ENCODE data around the gene GPR4. TPM values are rescaled to one million over a fixed set of nuclear protein-coding genes. Genes with fewer than 3 reads are reported as not detected.

GPR4 gene
- total and polyA plus RNA-seq, 2 of the 8 experiments (the other 6 are each of a cell fraction or from before 2014, with no cell fraction given): 0.19 to 0.39 TPM

DNA sequence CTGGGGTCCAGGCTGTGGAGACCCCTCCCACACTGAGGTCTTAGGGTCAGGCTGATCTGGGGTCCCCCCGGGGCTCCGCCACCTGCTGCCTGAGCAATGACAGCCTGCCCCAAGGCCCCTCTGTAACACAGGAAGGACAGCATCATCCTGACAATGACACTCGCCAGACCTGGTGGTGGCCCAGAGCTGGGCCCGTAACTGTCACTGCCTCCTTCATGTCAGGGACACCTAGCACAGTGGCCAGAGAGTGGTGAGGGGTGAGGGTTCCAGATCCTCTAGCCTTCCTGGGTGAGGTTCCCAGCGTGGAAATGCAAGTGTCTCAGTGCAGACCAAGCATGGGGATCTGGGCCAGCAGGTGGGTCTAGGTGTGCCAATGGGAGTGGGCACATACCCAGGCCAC lies 45.2 kb downstream of the GPR4 start:
- Histone ChIP-seq H2BK15ac (ENCODE audit: low read length) (no peak overlapping the region), H2AK5ac (ENCODE audit: low read depth, low read length) (peak overlapping the region; percentile 44; the same call in 1 of the 2 replicates), H3K56ac (replicated peaks; ENCODE audit: insufficient read length, low read depth, low read length) (no peak overlapping the region), H3K4me3 (ENCODE audit: extremely low read depth in 1 of 4, insufficient read depth in 2 of 4, low read depth in 3 of 4, low read length in 4 of 4) (no peak overlapping the region), H3K23ac (ENCODE audit: insufficient read length) (no peak overlapping the region), H2BK5ac (ENCODE audit: low read depth, low read length) (no peak overlapping the region), H3K79me2 (ENCODE audit: control insufficient read depth in 1 of 2, insufficient read depth in 2 of 2, low read length in 2 of 2) (no peaks in the 10 kb centered on the region), H3K79me1 (ENCODE audit: low read depth, low read length) (no peaks in the 10 kb centered on the region), H3K18ac (ENCODE audit: extremely low read depth, low read length) (no peak overlapping the region), H3K23me2 (ENCODE audit: low read depth, low read length) (no peaks in the 10 kb centered on the region), H3K36me3 (ENCODE audit: control insufficient read depth in 2 of 4, insufficient read depth in 4 of 4, low read length in 3 of 4) (no peaks in the 10 kb centered on the region), H3K4me2 (ENCODE audit: insufficient read depth in 1 of 2, low read depth in 2 of 2, low read length in 2 of 2) (no peak overlapping the region), H4K5ac (ENCODE audit: insufficient read length, low read depth, low read length) (no peak overlapping the region), H4K20me1 (replicated peaks in 1 of 2; ENCODE audit: control insufficient read depth in 1 of 2, insufficient read depth in 2 of 2, low read length in 2 of 2) (peaks cover 0 to 3% of the 10 kb centered on the region in 2 experiments), H3K9me3 (ENCODE audit: insufficient read depth in 2 of 2, low read depth in 1 of 2, low read length in 1 of 2) (no peaks in the 10 kb centered on the region), H2BK20ac (ENCODE audit: low read length) (0 out of 2 replicates have a peak overlapping the region, but pooled peaks have one; percentile 72), H4K91ac (replicated peaks; ENCODE audit: insufficient read length, low read length) (no peak overlapping the region), H2BK120ac (replicated peaks; ENCODE audit: low read depth, low read length) (no peak overlapping the region), H2AFZ (ENCODE audit: low read length) (no peak overlapping the region), H3K9ac (replicated peaks in 1 of 4; ENCODE audit: extremely low read depth in 1 of 4, low read depth in 3 of 4, low read length in 3 of 4) (no peak overlapping the region), H3K4ac (replicated peaks; ENCODE audit: insufficient read length, low read depth, low read length) (no peak overlapping the region), H3K27me3 (replicated peaks in 1 of 4; ENCODE audit: control insufficient read depth in 3 of 4, extremely low read depth in 1 of 4, insufficient read depth in 3 of 4, low read length in 3 of 4) (no peaks in the 10 kb centered on the region), H4K8ac (ENCODE audit: extremely low read depth, insufficient read depth, low read length) (no peak overlapping the region), H2BK12ac (ENCODE audit: low read depth, low read length) (0 out of 2 replicates have a peak overlapping the region, but pooled peaks have one; percentile 27), H3K4me1 (replicated peaks in 1 of 4; ENCODE audit: control insufficient read depth in 3 of 4, insufficient read depth in 4 of 4, low read length in 3 of 4) (peaks cover 0 to 6% (median 5%) of the 10 kb centered on the region in 4 experiments; a peak in 6 of 7 replicates), H3K14ac (ENCODE audit: insufficient read length) (no peak overlapping the region), H3K27ac (ENCODE audit: low read depth, low read length) (no peak overlapping the region)
- DNase-seq (ENCODE audit: low read depth in 1 of 2, low spot score in 2 of 2) (no peak), FAIRE-seq (no peak)
- ChIA-PET CTCF (ENCODE audit: partially characterized antibody) (interaction anchor here (0.7 to 7.7 kb wide), 17 partner anchors 11 to 85 kb away, joined by 3 to 79 read pairs (median 7); partner anchors contain the start of gene EML2), POLR2A (ENCODE audit: partially characterized antibody) (interaction anchor here (1.4 to 2.1 kb wide), 4 partner anchors 29 to 62 kb away, joined by 3 to 14 read pairs (median 6); no protein-coding TSS in a partner anchor)
- TF ChIP-seq, protein P1, sequence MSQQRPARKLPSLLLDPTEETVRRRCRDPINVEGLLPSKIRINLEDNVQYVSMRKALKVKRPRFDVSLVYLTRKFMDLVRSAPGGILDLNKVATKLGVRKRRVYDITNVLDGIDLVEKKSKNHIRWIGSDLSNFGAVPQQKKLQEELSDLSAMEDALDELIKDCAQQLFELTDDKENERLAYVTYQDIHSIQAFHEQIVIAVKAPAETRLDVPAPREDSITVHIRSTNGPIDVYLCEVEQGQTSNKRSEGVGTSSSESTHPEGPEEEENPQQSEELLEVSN (IDR thresholded peaks at IDR 0.05): no peak
- TF ChIP-seq, protein P2, sequence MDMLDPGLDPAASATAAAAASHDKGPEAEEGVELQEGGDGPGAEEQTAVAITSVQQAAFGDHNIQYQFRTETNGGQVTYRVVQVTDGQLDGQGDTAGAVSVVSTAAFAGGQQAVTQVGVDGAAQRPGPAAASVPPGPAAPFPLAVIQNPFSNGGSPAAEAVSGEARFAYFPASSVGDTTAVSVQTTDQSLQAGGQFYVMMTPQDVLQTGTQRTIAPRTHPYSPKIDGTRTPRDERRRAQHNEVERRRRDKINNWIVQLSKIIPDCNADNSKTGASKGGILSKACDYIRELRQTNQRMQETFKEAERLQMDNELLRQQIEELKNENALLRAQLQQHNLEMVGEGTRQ (IDR thresholded peaks at IDR 0.05; ENCODE audit: low read length): no peak
- TF ChIP-seq EP300 (IDR thresholded peaks at IDR 0.05; ENCODE audit: borderline replicate concordance in 1 of 2, low read depth in 2 of 2, low read length in 2 of 2) (no peak), TAF1 (IDR thresholded peaks at IDR 0.05; ENCODE audit: low read depth, low read length) (no peak), CTBP2 (IDR thresholded peaks at IDR 0.05; ENCODE audit: borderline replicate concordance, insufficient read depth, insufficient read length, low read length) (no peak), KDM1A (IDR thresholded peaks at IDR 0.05; ENCODE audit: borderline replicate concordance, low read length) (no peak)
- TF ChIP-seq, protein P3, sequence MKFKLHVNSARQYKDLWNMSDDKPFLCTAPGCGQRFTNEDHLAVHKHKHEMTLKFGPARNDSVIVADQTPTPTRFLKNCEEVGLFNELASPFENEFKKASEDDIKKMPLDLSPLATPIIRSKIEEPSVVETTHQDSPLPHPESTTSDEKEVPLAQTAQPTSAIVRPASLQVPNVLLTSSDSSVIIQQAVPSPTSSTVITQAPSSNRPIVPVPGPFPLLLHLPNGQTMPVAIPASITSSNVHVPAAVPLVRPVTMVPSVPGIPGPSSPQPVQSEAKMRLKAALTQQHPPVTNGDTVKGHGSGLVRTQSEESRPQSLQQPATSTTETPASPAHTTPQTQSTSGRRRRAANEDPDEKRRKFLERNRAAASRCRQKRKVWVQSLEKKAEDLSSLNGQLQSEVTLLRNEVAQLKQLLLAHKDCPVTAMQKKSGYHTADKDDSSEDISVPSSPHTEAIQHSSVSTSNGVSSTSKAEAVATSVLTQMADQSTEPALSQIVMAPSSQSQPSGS (IDR thresholded peaks at IDR 0.05; ENCODE audit: low read length): no peak
- 90% methylated on average over 5 of the region's 5 CpGs; no CpG with 5 or more reads in 1 of the 2 experiments for WGBS, 2 experiments (ENCODE audit: extremely low coverage in 1 of 2, insufficient coverage in 1 of 2, insufficient read length in 1 of 2, insufficient replicate concordance in 2 of 2, low coverage in 1 of 2, low lambda C conversion rate in 2 of 2, missing lambda C conversion rate in 1 of 2)
